Mucosa of descending colon (tissue), 3 donors: Measurements from ENCODE around the gene THAP9. TPM values are rescaled to one million over a fixed set of nuclear protein-coding genes. Genes with fewer than 3 reads are reported as not detected.

ENCODE experiments used
- ATAC-seq: fragments of 200-7000 bp; cut with Tn5 transposase; one replicate; pipeline ENCODE4 v1.9.1; 2020; ENCODE audit warnings: mild to moderate bottlenecking, moderate library complexity
- DNase-seq, 3 donors: peaks; one replicate each; pipeline ENCODE4 v3.0.0-alpha.2; 2020
- H3K36me3 ChIP-seq: fragments of 200-600 bp; one replicate; pipeline ENCODE4 v1.8.0; 2021; ENCODE audit warnings: low read depth, mild to moderate bottlenecking
- H3K4me1 ChIP-seq: fragments of 200-600 bp; one replicate; pipeline ENCODE4 v1.8.0; 2021; ENCODE audit warnings: low read depth, mild to moderate bottlenecking
- H3K4me3 ChIP-seq: fragments of 200-600 bp; one replicate; pipeline ENCODE4 v1.8.0; 2021; ENCODE audit warnings: mild to moderate bottlenecking
- H3K9me3 ChIP-seq: fragments of 200-600 bp; one replicate; pipeline ENCODE4 v1.8.0; 2021; ENCODE audit warnings: mild to moderate bottlenecking
- CTCF ChIP-seq: fragments of 200-600 bp; IDR thresholded peaks from one replicate; pipeline ENCODE4 v1.8.0; 2022; ENCODE audit warnings: antibody characterized with exemption, mild to moderate bottlenecking
- intact Hi-C, 2 donors: fragments of 100-400 bp; cut with DNase I in 1 of 2; cut with micrococcal nuclease in 1 of 2; formaldehyde crosslinking; loops; one replicate each; pipeline versions ENCODE4 v1.11.0 to v1.11.1; 2022; cut with DNase I, micrococcal nuclease
- total RNA-seq, 3 donors: library from RNA; stranded (reverse); fragmentation: NEBNext Ultra II Directional in 2 of 3; extraction: Animal tissue kit (Norgen Biotek cat#: 25700) in 2 of 3; gene quantifications; one replicate each; pipeline versions ENCODE4 v1.2.1 to v1.2.4, GENCODE V29; 2021 to 2023
- donor health status: DM: no; HTN: no; CAD: no; lungs with moderate emphysema.
- donor health status: DM: no; HTN: no; CAD: no.
- donor health status: DM: no; HTN: yes; CAD: no.

Gene THAP9
- total RNA-seq, 3 donors from 2014 or later = 2.9 to 5.1 (median 5.0) TPM

- no peak for DNase-seq
- H3K36me3 ChIP-seq = no peaks in the 10 kb centered on the region
These were observed 68.9 kb downstream of the THAP9 start for GRCh38 chr4:82969414-82969813.

More at GRCh38 chr4:82969414-82969813, 68.9 kb downstream of the THAP9 start:
- Histone ChIP-seq H3K9me3 (no peaks in the 10 kb centered on the region), H3K4me1 (peaks cover 4% of the 10 kb centered on the region), H3K4me3 (no peak overlapping the region)
- intact Hi-C loops = no loop called here
- TF ChIP-seq CTCF = no peak
- peak; percentile 25 for ATAC-seq

Other genes with a start within 250 kb of the THAP9 start
- 10 to 100 TPM in 1 of 3 donors, 1 to 10 TPM in 2; 1.5 to 19.9 (median 2.8) TPM for gene SCD5, start 101.9 kb upstream of the THAP9 start, total RNA-seq
- 100 to 1,000 TPM; 167 to 179 (median 176) TPM for gene SEC31A, start 9.6 kb upstream of the THAP9 start, total RNA-seq
- gene LIN54, start 110.1 kb downstream of the THAP9 start, total RNA-seq = 10 to 100 TPM; 15.6 to 16.7 (median 15.8) TPM
- gene COPS4, start 134.4 kb downstream of the THAP9 start, total RNA-seq = 10 to 100 TPM; 16.7 to 26.1 (median 26.0) TPM
- 1,000 to 10,000 TPM in 1 of 3 donors, 100 to 1,000 TPM in 2; 539 to 1,034 (median 875) TPM for gene PLAC8, start 214.0 kb downstream of the THAP9 start, total RNA-seq